NCI-H146 treated with DMSO at 0.1 percent for 48 hours (cell line): ENCODE results near the gene PLCB4.

ENCODE experiments used
- DNase-seq: peaks from one replicate; lab custom pipeline; 2025; ENCODE audit not compliant: unreplicated experiment; lab: John Stamatoyannopoulos, UW

Gene PLCB4

GRCh38 chr20:9256393-9256792, 187.5 kb downstream of the PLCB4 start:
- no peak for DNase-seq

GRCh38 chr20:9258901-9259300, 190.0 kb downstream of the PLCB4 start:
- DNase-seq: no peak

DNA sequence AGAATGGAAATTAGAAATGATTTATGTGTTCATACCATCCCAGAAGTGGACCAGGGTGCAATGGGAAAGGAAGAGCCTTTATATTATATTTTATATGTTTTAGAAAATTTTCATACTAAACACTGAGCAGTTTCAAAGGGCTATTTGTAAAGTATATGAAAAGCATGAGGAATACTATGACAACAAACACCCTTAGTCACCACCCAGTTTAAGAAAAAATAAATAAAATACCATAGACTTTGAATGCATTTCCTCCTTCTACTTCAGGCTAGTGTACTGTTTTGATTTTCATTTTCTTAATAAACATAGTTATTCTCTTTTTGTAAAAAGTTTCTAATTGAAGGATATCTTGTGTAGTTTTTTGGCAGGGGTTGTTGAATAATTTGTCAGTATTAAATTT, 191.1 kb downstream of the PLCB4 start:
- DNase-seq: no peak

DNA sequence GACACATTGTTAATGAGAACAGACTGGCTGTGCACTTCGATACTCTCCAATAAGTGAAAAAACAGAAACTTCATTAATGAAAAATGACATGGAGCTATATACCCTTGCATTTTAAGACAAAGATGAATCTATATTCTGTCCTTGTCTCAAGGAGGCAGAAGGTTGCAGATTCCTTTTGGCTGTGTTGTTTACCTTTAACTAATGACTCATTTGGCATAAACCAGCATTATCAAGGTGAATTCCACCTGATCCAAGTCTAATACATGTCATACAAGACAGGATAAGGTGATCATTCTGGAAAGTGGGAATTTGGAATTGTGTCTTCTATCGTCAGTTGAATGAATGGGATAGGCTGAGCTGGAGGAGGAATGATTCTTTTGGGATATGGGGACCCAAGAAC, 192.9 kb downstream of the PLCB4 start:
- no peak for DNase-seq

- DNase-seq: no peak
These were observed 193.8 kb downstream of the PLCB4 start for GRCh38 chr20:9262653-9263194.

DNA sequence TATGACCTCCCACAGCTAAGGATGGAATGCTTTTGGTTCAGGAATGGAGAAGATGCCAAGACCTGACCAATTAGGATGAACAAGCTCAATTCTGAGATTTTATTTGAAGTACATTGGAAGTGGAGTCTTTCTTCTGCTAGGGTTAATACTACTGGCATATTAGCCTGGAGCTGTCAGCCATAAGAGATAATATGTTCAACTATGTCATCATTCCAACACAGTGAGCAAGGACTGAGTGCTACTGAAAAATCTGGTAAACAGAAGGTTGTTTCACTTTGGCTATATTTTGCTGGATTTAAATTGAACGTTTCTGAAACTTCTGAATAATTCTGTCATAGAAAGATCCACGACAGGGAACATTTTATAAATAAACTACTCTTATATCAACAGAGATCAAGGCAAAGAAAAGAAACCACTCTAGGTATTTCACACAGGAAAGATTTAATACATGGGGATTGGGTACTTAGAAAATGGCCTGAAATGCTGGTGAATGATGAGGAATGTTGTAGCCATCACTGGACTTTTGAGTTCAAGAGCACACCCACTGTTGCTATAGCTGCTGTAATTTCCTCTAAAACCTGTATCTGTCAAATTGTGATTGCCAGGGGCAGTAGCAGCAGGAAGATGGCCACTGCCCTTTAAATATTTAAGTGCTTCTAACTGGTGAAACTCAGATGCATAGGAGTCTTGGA, 200.5 kb downstream of the PLCB4 start:
- DNase-seq: no peak

GRCh38 chr20:9270831-9271230, 201.9 kb downstream of the PLCB4 start:
- no peak for DNase-seq

DNA sequence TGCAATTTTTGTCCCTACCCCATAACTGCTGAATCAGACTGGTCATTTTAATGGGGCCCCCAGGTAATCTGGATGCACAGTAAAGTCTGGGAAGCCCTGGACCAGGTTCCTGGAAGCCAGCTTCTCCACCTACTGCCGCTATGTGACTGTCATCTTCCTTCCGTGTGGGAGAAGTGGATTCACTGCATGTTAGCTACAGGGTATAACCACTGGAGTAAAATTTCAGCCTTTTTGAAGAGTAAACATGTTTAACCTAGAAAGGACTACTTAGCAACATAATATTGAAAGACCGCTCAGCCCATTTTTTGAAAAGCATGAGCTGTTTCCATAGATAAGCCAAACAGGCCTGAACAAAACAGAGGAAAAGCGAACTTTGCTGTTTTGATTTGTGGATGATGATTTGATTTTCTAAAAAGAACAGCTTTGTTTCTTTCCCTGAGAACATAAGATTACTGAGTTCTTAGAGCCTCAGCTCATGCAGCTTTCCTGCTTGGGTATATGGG, 208.1 kb downstream of the PLCB4 start:
- DNase-seq: no peak

DNA sequence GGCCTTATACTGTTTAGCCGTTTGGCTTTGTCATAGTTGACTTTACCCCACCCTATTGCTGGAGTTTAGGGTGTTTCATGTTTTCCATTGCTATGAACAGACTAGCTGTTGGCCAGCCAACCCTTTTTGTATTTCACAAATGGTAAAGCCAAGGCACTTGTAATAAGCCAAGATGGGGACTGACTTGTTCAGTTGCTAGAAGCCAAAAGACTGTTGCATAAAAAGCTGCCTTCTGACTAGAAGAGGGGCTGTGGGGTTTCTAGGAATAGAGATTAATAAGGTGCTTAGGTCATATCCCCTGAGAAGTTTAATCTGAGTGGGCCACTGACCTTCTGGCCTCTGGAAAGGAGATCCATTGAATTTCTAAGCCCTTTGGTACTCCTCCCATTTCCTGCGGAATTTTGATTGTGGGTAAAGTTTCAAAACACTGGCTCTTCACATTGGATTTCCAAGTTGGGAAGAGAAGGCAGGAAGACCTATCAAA, 211.1 kb downstream of the PLCB4 start:
- DNase-seq: no peak

- DNase-seq: peak; percentile 83
These were observed 211.8 kb downstream of the PLCB4 start for GRCh38 chr20:9280666-9281065.

- DNase-seq: no peak
These were observed 212.9 kb downstream of the PLCB4 start for GRCh38 chr20:9281803-9282202.

GRCh38 chr20:9285617-9286016, 216.7 kb downstream of the PLCB4 start:
- no peak for DNase-seq

DNA sequence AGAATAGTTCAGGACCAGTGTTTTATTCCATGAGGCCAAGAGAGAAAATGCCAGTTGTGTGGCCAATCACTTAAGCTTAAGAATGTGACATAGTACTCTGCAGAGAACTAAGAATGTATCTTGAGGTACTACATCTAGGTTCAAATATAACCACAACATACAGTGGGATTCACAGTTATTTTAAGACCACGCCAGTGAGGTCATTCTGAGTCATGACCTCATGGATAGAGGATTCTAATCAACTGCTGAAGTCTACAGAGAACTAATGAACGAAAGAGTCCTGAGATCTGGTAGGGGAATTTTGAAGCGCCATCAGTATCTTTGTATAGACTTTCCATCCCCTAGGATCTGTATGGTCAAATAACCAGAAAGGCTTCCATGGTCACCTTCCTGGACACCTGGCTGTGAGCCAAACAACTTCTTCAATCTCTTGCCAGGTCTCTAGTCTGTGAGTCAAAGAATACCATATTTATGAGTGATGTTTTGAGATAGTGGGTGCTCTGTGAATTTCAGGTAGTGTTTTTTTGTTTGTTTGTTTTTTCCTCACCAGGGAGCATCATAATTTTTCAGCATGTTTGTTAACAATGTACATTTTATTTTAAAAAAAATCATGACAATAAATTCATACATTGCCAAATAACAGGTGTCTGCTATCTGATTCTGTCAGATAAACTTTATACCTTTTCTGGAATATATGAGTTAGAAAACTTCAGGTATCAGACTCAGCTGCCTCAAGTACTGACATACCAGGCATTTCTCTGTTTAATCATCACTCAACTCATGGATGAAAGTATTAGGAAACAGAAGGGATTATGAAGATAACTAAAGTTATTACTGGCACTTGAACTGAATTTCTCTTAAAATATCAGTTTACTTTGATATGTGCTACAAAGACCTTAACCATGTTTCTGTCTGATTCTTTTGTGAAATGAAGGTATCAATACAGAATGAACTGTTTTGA, 217.9 kb downstream of the PLCB4 start:
- DNase-seq: no peak

- no peak for DNase-seq
These were observed 218.9 kb downstream of the PLCB4 start for GRCh38 chr20:9287826-9288225.

DNA sequence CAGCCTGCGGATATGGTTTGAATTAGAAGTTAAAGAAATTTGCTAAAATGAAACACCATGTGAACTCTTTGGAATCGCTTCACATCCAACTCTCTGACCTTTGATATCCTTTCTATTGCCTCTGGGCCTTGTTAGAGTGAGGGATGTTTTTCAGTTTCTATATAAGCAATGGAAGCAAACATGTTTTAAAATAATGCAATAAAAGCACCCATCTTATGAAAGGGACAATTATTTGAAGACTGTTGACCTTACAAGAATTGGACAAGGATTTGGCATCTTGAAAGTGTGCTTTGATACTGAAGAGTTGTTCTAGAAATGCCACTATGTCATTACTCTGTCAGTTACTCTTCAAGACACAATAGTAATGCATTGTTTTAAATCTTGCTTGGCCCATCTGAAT, 221.4 kb downstream of the PLCB4 start:
- no peak for DNase-seq

GRCh38 chr20:9293145-9293544, 224.3 kb downstream of the PLCB4 start:
- no peak for DNase-seq

- no peak for DNase-seq
These were observed 225.2 kb downstream of the PLCB4 start for GRCh38 chr20:9294041-9294440.

DNA sequence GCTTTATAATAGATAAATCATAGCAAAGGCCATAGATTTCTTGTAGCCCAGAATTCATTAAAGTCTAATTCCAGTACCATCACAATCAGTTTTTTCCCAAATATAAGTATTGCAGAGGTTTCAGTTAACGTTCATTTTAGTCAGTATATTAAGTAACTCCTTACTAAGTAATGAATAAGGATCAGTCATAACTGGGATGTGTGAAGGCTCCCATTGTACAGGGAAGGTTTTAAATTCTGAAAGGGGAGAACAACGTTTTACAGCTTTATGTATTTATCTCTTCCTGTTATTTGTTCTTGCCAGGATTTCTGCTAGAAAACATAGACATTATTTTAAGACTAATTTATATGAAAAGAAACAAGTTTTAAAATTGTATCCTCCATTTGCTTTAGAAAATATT, 230.0 kb downstream of the PLCB4 start:
- DNase-seq: no peak

- DNase-seq: no peak
These were observed 231.2 kb downstream of the PLCB4 start for GRCh38 chr20:9300080-9300479.

- no peak for DNase-seq
These were observed 231.6 kb downstream of the PLCB4 start for GRCh38 chr20:9300534-9300933.
